IPS-18a (cell line): ENCODE results near the gene PARN.
A peak's percentile ranks its signal among the peaks of the same experiment; 100 is the strongest.
"Not testable (repeated sequence)": the region's sequence is repeated elsewhere in the genome, so short reads cannot be mapped to it uniquely, and the experiment has no call there.

Experiments
- H3K27ac ChIP-seq: one replicate; pipeline ENCODE4 v1.5.1; 2013; ENCODE audit warnings: low read length
- H3K27me3 ChIP-seq: one replicate; pipeline ENCODE4 v1.6.1; 2013; ENCODE audit warnings: mild to moderate bottlenecking, low read length; ENCODE audit not compliant: control insufficient read depth, insufficient read depth
- H3K36me3 ChIP-seq: one replicate; pipeline ENCODE4 v1.6.1; 2013; ENCODE audit warnings: low read depth, low read length; ENCODE audit not compliant: control insufficient read depth
- H3K4me1 ChIP-seq: one replicate; pipeline ENCODE4 v1.6.1; 2013; ENCODE audit warnings: low read depth, low read length; ENCODE audit not compliant: control insufficient read depth
- H3K4me3 ChIP-seq: one replicate; pipeline ENCODE4 v1.5.1; 2013; ENCODE audit warnings: low read length
- H3K9ac ChIP-seq: one replicate; pipeline ENCODE4 v1.6.1; 2013; ENCODE audit warnings: mild to moderate bottlenecking, low read length, moderate library complexity
- H3K9me3 ChIP-seq: one replicate; pipeline ENCODE4 v1.6.1; 2013; ENCODE audit warnings: low read depth, low read length; ENCODE audit not compliant: control insufficient read depth

Gene PARN

GRCh38 chr16:14649816-14650215 lies 19.8 kb upstream of the PARN start:
- Histone ChIP-seq H3K36me3 (peaks cover 79% of the 10 kb centered on the region), H3K9ac (no peak overlapping the region), H3K4me1 (no peaks in the 10 kb centered on the region), H3K27me3 (no peaks in the 10 kb centered on the region), H3K9me3 (no peaks in the 10 kb centered on the region), H3K4me3 (no peak overlapping the region), H3K27ac (no peak overlapping the region)

DNA sequence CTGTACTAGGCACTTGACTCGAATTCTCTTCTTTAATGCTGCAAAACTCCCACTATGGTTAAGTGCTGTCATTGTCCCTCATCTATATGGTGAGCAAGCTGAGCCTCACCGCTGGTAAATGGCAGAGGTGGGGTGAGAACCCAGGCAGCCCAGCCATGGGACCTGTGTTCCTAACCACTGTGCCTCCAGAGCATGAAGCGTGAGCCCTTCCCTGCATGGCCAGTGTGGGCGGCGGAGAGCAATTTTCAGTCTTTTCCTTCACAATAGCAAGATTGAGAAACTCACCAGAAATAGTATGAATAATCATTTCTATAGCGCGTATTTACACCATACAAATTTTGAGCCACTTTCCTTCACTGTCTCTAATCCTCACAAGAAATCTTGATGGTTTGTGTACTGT lies 11.9 kb upstream of the PARN start:
- Histone ChIP-seq H3K4me1 (peaks cover 11% of the 10 kb centered on the region), H3K27me3 (no peaks in the 10 kb centered on the region), H3K36me3 (peaks cover 36% of the 10 kb centered on the region), H3K9me3 (no peaks in the 10 kb centered on the region), H3K9ac (no peak overlapping the region), H3K27ac (no peak overlapping the region), H3K4me3 (no peak overlapping the region)

DNA sequence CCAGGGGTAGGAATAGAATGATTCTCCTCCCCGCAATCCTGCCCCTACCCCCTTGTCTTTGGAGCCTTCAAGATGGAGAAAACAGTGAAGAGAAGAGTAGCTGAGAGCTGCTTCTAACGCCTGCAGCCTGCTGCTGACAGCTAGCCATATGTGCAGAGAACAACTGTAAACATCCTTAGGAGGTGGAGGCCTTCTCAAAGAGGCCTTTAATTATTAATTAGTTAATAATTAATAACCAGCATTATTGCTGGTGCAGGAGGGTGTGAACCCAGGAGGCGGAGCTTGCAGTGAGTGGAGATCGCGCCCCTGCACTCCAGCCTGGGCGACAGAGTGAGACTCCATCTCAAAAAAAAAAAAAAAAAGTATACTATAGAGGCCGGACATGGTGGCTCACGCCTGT lies 11.1 kb upstream of the PARN start:
- H3K4me1 ChIP-seq = peaks cover 13% of the 10 kb centered on the region
- H3K36me3 ChIP-seq = peaks cover 29% of the 10 kb centered on the region
- no peaks in the 10 kb centered on the region for H3K27me3 ChIP-seq
- no peaks in the 10 kb centered on the region for H3K9me3 ChIP-seq
- no peak overlapping the region for H3K4me3 ChIP-seq
- no peak overlapping the region for H3K9ac ChIP-seq
- no peak overlapping the region for H3K27ac ChIP-seq

GRCh38 chr16:14640538-14640937 lies 10.5 kb upstream of the PARN start:
- H3K9me3 ChIP-seq = no peaks in the 10 kb centered on the region
- peaks cover 24% of the 10 kb centered on the region for H3K36me3 ChIP-seq
- H3K27ac ChIP-seq = no peak overlapping the region
- no peak overlapping the region for H3K9ac ChIP-seq
- H3K27me3 ChIP-seq = no peaks in the 10 kb centered on the region
- H3K4me1 ChIP-seq = peaks cover 20% of the 10 kb centered on the region
- H3K4me3 ChIP-seq = no peak overlapping the region

DNA sequence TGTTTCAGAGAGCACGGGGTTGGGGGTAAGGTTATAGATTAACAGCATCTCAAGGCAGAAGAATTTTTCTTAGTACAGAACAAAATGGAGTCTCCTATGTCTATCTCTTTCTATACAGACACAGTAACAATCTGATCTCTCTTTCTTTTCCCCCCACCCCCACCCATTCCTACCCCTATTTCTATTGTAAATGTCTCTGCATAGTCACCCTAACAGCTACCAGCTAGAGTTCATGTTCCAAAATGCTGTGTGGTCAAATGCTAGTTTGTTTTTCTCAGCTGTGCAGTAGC lies 6.8 kb upstream of the PARN start:
- H3K27me3 ChIP-seq, H3K9me3 ChIP-seq, H3K36me3 ChIP-seq: not testable (repeated sequence)
- H3K9ac ChIP-seq = peak overlapping the region; percentile 19
- peaks cover 28% of the 10 kb centered on the region for H3K4me1 ChIP-seq
- peak overlapping the region; percentile 80 for H3K27ac ChIP-seq
- peak overlapping the region; percentile 16 for H3K4me3 ChIP-seq

GRCh38 chr16:14636179-14636950 lies 6.3 kb upstream of the PARN start:
- H3K4me1 ChIP-seq = peaks cover 28% of the 10 kb centered on the region
- not testable (repeated sequence) for H3K36me3 ChIP-seq, H3K27me3 ChIP-seq, H3K9me3 ChIP-seq
- peak overlapping the region; percentile 35 for H3K4me3 ChIP-seq
- H3K27ac ChIP-seq = peak overlapping the region; percentile 80
- H3K9ac ChIP-seq = peak overlapping the region; percentile 63

DNA sequence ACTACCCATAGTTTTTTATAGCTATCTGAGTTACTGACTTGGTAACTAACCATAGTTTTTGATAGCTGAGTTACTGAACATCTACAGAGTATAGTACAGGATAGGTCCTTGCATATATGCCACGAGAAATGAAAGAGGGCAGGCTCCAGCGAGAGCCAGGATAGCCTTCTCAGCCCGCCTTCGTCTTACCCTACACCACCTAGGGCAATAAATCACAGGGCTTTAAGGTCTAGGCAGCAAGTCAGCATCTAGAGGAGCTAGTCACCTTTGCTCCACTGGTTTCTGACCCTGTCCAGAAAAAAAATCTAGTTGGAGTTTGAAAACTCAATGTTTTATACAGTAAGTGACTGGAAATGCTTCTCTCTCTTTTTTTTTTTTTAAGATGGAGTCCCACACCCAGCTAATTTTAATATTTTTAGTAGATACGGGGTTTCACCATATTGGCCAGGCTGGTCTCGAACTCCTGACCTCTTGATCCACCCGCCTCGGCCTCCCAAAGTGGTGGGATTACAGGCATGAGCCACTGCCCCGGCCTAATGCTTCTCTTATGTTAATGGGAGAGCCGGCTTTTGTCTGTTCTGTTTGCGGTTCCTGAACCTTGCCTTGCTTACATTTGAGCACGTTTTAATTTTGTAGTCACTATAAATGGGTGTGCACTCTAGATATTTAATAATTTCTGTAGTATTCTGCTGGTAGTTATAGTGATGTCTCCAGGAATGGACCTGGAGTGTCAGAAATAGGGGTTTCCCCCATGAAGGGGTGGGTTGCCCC lies 5.5 kb upstream of the PARN start:
- H3K9ac ChIP-seq = peak overlapping the region; percentile 63
- H3K4me1 ChIP-seq = peaks cover 28% of the 10 kb centered on the region
- H3K27me3 ChIP-seq = no peaks in the 10 kb centered on the region
- no peaks in the 10 kb centered on the region for H3K9me3 ChIP-seq
- H3K36me3 ChIP-seq = peaks cover 8% of the 10 kb centered on the region
- H3K4me3 ChIP-seq = peak overlapping the region; percentile 35
- H3K27ac ChIP-seq = peak overlapping the region; percentile 79

- peak overlapping the region; percentile 94 for H3K27ac ChIP-seq
- peak overlapping the region; percentile 92 for H3K9ac ChIP-seq
- no peaks in the 10 kb centered on the region for H3K9me3 ChIP-seq
- H3K4me1 ChIP-seq = peaks cover 28% of the 10 kb centered on the region
- H3K36me3 ChIP-seq = peaks cover 8% of the 10 kb centered on the region
- H3K4me3 ChIP-seq = peak overlapping the region; percentile 95
- no peaks in the 10 kb centered on the region for H3K27me3 ChIP-seq
Observed at GRCh38 chr16:14634389-14634725, 4.3 kb upstream of the PARN start.

DNA sequence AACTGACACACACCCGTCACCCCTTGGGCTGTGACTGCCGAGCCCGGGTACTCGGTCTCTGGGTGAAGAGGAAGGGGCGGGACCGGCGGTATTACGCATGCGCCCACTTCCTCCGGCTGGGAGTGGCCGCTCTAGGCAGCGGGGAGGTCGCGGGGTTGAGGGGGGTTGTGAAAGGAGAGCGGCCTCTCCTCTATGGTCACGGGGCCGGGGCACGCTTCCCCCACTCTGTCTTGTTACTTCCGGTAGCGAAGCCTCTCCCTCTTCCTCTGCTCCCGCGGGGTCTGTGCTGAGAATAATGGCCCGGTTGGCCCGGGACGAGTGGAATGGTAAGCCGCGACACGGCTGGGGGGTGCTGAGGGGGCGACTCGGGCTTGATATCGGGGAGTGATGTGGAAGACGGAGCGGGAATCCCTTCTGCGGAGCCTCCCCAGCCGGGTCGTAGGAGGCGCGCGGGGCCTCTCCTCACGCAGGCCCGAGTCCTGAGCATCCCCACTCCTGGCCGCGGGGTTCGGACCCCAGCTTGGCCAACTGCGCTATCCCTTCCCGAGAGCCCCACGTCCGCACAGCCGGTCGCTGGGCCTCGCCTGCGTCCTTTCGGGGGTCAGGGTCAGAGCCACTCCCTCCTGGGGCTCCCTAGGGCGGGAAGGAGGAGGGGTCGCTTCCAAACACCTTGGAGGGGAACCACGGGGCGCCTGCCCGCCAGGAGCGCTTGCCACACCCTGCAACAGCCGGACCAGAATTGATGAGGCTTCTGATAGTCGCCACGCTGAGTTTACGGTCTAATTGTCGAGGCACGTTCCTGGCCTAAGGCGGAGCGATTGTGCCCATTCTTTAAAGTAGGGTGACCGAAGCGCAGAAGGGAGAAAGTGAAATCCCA lies 2.9 kb upstream of the PARN start, which contains the start of gene BFAR:
Gene BFAR, plus strand, starts transcription at position 259 of the 877 bp plus-strand sequence. CDS start 11,396 bp downstream, outside the sequence.
- Histone ChIP-seq H3K9ac (peak within 1 kb of the TSS; percentile 92), H3K9me3 (no peaks in the 10 kb centered on the region), H3K4me1 (peaks cover 30% of the 10 kb centered on the region), H3K27me3 (no peaks in the 10 kb centered on the region), H3K27ac (peak within 1 kb of the TSS; percentile 62), H3K36me3 (no peaks in the 10 kb centered on the region), H3K4me3 (peak within 1 kb of the TSS; percentile 95)

DNA sequence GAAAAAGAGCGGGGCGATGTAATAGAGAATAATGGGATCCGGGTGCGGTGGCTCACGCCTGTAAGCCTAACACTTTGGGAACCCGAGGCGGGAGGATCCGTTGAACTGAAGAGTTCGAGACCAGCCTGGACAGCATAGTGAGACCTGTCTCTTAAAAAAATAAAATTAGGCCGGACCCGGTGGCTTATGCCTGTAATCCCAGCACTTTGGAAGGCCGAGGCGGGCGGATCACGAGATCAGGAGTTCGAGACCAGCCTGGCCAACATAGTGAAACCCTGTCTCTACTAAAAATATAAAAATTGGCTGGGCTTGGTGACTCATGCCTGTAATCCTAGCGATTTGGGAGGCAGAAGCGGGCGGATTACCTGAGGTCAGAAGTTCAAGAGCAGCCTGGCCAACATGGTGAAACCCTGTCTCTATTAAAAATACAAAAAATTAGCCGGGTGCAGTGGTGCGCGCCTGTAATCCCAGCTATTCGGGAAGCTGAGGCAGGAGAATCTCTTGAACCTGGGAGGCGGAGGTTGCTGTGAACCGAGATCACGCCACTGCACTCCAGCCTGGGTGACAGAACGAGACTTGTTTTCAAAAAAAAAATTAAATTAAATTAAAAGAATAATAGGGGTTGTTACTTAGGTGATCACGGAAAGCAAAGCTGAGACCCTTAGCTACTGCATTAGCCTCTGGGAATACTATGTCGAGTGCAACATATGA lies 715 bp upstream of the PARN start:
- Histone ChIP-seq H3K36me3 (peaks cover 14% of the 10 kb centered on the region), H3K9ac (peak overlapping the region; percentile 43), H3K27ac (peak overlapping the region; percentile 81), H3K4me1 (peaks cover 20% of the 10 kb centered on the region), H3K4me3 (peak overlapping the region; percentile 83)
- not testable (repeated sequence) for H3K27me3 ChIP-seq, H3K9me3 ChIP-seq

- Histone ChIP-seq H3K4me3 (peak overlapping the region; percentile 83), H3K9me3 (no peaks in the 10 kb centered on the region), H3K9ac (peak overlapping the region; percentile 91), H3K4me1 (peaks cover 8% of the 10 kb centered on the region), H3K36me3 (peaks cover 24% of the 10 kb centered on the region), H3K27ac (peak overlapping the region; percentile 87), H3K27me3 (no peaks in the 10 kb centered on the region)
Observed at GRCh38 chr16:14629612-14629918, 495 bp downstream of the PARN start.
